Kidney glomerular epithelial cell (primary cell): ENCODE results near the gene PPP2R3C.
"Not testable (repeated sequence)": the region's sequence is repeated elsewhere in the genome, so short reads cannot be mapped to it uniquely, and the experiment has no call there.

Source experiments
- DNase-seq: peaks from one replicate; lab custom pipeline; 2025; lab: John Stamatoyannopoulos, UW

The PPP2R3C gene

GRCh38 chr14:35124127-35124526, 2.3 kb upstream of the PPP2R3C start:
- no peak for DNase-seq

DNA sequence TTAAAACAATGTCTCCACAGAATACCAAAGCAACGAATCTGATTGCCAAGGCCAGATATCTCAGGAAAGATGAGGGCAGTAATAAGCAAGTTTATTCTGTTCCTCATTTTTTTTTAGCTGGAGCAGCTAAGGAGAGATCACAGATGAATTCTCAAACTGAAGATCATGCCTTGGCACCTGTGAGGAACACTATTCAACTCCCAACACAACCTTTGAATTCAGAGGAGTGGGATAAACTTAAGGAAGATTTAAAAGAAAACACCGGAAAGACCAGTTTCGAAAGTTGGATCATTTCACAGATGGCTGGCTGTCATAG, 1.6 kb upstream of the PPP2R3C start:
- no peak for DNase-seq

DNA sequence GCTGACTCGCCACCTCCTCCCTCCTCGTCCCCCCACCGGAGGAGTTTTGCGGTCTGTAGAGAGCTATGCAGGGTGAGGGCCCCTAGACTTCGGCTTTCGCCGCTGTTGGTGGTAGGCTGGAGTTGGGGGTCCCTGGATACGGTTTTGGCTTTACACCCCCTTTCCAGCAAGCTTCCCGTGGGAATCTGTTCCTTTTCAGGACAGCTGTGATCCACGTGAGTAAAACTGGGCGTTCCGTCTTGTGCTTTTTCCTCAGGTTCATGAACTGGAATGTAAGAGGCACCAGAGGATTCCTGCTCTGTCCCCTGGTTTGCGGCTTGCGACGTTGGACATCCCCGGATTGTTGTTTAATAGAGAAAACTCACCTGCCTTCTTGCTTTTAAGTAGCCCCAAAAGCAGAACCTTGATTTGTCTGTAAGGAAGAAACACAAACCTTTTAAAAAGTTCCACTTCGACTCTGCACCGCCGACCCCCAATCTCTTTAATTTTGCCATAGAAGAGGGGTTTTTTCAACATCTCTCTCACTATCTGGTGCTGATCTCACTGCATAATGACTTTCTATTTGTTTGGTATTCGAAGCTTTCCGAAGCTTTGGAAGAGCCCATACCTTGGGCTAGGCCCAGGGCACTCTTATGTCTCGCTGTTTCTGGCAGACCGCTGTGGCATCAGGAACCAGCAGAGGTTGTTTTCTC, 1.1 kb upstream of the PPP2R3C start:
- DNase-seq = peak; percentile 69

GRCh38 chr14:35121026-35121886, 534 bp downstream of the PPP2R3C start:
- DNase-seq = no peak

GRCh38 chr14:35117112-35117511, 4.7 kb downstream of the PPP2R3C start:
- no peak for DNase-seq

- DNase-seq = no peak
Measured at GRCh38 chr14:35116242-35116641, 5.5 kb downstream of the PPP2R3C start.

DNA sequence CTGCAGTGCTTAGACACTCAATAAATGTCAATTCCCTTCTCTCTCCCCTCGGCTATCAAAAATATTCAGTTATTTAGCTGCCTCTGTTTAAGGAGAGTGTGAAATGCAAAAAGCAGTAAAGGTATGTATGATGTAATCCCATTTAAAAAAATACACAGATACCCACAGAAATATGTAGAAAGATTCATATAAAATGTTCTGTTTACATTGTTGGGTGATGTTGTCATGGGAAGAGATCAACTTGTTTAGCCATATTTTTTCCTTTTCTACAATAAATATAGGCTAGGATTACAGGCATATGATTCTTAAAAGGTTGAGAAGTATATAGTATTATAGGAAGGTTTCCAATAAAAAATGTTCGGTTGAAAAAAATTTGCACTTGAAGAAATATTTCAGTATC, 7.8 kb downstream of the PPP2R3C start:
- no peak for DNase-seq

DNA sequence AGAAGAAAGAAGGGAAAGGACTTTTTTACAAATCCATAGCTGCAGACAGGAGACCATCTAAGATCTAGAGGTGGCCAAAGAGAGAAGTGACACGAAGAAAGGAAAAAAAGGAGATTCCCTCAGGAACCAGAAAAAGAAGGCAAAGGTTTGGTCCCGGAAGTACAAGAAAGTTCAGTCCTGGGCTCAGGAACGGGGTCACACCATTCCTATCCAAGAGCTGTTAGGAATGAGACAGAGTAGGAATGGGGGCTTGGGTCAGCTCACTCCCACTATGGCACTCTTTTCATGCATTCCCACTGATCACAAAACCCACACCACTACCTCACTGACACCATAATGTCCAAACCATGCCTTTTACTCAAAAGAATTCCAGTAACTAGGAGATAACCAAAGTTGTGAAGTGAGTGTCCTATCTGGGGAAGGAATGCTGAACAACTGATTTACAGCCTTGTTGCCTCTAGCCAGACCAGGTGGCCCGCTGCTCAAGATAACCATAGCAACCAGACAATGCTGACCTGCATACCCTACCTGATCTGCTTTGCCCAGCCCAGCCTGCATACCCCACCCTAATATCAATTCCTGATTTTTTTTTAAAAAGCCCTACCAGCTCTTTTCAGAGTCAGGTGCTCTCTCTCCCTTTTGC, 8.4 kb downstream of the PPP2R3C start:
- DNase-seq = no peak

- no peak for DNase-seq
Measured at GRCh38 chr14:35112641-35113040, 9.1 kb downstream of the PPP2R3C start.

DNA sequence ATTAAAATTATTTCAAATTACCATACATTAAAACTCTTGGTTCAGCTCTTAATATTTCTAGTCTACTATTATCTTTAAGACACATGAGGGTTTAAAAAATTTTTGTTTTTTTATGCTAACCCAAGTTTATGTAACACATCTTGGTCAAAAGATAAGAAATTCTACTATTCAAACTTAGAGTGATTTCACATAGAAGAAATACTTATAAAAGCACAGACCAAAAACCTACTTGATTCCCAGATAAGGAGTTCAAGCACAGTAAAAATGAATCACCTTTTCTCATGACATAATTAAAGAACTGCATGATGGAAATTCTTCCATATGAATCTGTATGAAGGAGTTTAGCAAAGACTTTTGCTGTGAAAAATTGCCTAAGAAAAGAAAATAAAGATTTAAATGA, 13.9 kb downstream of the PPP2R3C start:
- DNase-seq = no peak

DNA sequence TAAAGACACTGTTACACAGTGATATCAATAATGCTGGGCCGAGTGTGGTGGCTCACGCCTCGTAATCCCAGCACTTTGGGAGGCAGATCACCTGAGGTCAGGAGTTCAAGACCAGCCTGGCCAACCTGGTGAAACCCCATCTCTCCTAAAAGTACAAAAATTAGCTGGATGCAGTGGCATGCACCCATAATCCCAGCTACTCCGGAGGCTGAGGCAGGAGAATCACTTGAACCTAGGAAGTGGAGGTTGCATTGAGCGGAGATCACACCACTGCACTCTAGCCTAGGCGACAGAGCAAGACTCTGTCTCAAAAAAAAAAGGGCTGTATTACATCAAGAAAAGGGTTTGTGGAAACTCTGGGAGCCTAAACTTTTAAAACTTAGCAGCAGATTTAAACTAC, 27.1 kb downstream of the PPP2R3C start:
- DNase-seq = not testable (repeated sequence)

DNA sequence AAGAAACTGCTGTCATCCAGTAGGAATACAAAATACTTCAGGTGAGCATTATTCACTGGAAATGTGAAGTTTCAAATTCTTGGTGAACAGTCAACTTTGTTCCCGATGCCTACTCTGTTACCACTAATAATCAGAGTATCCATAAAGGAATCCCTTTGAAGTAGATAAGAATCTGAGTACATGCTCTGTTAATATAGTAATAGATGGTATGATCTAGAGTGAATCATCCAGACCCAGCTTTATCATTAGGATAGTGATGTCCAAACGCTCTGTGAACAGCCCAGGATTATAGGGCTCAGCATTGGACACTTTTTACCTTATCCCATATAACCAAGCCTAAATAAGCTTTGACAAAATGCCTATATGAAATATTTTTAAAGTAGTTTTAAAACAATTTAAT, 33.3 kb downstream of the PPP2R3C start:
- DNase-seq = no peak

GRCh38 chr14:35085441-35085840, 36.3 kb downstream of the PPP2R3C start:
- no peak for DNase-seq

- no peak for DNase-seq
Measured at GRCh38 chr14:35083530-35084150, 38.1 kb downstream of the PPP2R3C start.

GRCh38 chr14:35079742-35080141, 42.0 kb downstream of the PPP2R3C start:
- no peak for DNase-seq

GRCh38 chr14:35078082-35078481, 43.7 kb downstream of the PPP2R3C start:
- DNase-seq = no peak

DNA sequence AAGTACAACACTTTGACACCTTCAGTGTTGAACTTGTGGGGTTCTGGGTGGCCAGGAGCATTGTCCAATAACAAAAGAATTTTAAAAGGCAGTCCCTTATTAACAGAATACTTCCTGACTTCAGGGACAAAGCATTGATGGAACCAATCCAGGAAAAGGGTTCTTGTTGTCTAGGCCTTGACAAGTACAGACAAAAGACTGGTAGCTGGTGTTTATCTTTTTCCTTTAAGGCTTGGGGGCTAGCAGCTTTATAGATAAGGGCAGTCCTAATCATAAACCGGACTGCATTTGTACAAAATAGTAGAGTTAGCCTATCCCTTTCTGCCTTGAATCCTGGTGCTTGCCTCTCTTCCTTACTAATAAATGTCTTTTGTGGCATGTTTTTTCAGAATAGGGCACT, 48.3 kb downstream of the PPP2R3C start:
- DNase-seq = no peak

DNA sequence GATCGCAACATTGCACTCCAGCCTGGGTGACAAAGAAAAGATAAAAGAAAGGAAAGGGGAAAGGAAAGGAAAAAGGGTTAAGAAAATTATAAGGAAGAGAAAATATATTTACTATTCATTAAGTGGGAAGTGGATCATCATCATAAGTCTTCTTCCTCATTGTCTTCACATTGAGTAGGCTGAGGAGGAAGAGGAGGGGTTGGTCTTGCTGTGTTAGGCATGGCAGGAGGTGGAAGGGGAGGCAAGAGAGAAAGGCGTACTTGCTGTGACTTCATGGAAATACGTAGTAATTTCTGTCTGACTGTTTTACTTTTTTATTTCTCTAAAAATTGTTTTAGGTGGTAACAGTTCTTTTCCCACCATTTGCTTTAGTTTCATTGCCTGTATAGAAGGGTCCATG, 49.6 kb downstream of the PPP2R3C start:
- no peak for DNase-seq

DNA sequence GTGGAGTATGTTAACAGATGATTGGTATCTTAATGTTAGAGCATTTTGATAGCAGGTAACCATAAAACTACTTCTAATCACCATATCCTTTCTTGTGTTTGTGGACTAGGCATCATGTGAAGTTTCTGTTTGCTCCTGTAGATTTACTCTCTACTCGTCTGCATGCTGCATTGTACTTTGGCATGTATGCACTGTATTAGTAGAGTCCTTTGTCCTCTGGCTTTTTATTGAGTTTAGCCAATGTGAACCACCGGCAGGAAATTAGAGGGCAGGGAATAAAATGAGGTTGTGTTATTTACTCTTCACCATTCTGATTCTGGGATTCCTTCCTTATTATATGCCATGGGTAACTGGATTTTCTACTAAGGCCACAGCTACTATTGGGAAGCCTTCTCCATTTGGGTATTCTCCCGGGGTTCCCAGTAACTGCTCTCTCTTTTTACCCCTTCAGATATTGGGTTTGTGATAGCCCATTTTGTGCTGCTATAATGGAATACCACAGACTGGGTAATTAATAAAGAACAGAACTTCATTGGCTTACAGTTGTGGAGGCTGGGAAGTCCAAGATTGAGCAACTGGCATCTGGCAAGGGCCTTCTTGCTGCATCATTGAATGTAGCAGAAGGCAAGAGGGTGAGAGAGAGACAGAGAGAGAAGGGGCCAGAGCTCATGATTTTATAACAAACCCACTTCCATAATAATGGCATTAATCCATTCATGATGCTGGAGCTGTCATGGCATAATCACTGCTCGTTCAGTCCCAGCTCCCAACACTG, 53.4 kb downstream of the PPP2R3C start:
- DNase-seq = no peak

DNA sequence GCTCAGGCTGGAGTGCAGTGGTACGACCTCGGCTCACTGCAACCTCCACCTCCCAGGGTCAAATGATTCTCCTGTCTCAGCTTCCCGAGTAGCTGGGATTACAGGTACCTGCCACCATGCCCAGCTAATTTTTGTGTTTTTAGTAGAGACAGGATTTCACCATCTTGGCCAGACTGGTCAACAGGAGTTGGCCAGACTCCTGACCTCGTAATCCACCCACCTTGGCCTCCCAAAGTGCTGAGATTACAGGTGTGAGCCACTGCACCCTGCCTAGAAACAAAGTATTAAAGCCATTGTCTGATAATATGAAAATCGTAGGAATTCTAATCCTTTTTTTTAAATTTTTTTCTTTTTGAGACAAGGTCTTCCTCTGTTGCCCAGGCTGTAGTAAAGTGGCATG, 56.1 kb downstream of the PPP2R3C start:
- DNase-seq = not testable (repeated sequence)

- DNase-seq = peak; percentile 1
Measured at GRCh38 chr14:35061113-35061791, 60.5 kb downstream of the PPP2R3C start.
